Measurements from ENCODE around the gene MEIS1.

Gene MEIS1

GRCh38 chr2:66582104-66582986 lies 147.4 kb downstream of the MEIS1 start:
- H3K27ac ChIP-seq (ENCODE audit: low read length): no peak overlapping the region
- no peaks in the 10 kb centered on the region for H3K9me2 ChIP-seq (replicated peaks; ENCODE audit: insufficient read depth, low read length)
- H3K79me2 ChIP-seq (ENCODE audit: low read length): no peaks in the 10 kb centered on the region
- no peak overlapping the region for H2AFZ ChIP-seq (ENCODE audit: low read length)
- H3K4me3 ChIP-seq (ENCODE audit: low read length): no peak overlapping the region
- no peaks in the 10 kb centered on the region for H3F3A ChIP-seq (ENCODE audit: insufficient read depth, low read length)
- no peak overlapping the region for H3K9ac ChIP-seq (ENCODE audit: low read length)
- no peaks in the 10 kb centered on the region for H4K20me1 ChIP-seq (ENCODE audit: insufficient read depth, low read length)
- H3K4me1 ChIP-seq (ENCODE audit: low read length): no peaks in the 10 kb centered on the region
- H3K27me3 ChIP-seq (replicated peaks; ENCODE audit: insufficient read depth, low read length): no peaks in the 10 kb centered on the region
- H3K4me2 ChIP-seq (ENCODE audit: low read depth, low read length): no peak overlapping the region
- H3K36me3 ChIP-seq (replicated peaks; ENCODE audit: insufficient read depth, low read length): no peaks in the 10 kb centered on the region
- no peak for TF ChIP-seq EZH2phosphoT487 (IDR thresholded peaks at IDR 0.05; ENCODE audit: low read length)
- TF ChIP-seq, protein P1, sequence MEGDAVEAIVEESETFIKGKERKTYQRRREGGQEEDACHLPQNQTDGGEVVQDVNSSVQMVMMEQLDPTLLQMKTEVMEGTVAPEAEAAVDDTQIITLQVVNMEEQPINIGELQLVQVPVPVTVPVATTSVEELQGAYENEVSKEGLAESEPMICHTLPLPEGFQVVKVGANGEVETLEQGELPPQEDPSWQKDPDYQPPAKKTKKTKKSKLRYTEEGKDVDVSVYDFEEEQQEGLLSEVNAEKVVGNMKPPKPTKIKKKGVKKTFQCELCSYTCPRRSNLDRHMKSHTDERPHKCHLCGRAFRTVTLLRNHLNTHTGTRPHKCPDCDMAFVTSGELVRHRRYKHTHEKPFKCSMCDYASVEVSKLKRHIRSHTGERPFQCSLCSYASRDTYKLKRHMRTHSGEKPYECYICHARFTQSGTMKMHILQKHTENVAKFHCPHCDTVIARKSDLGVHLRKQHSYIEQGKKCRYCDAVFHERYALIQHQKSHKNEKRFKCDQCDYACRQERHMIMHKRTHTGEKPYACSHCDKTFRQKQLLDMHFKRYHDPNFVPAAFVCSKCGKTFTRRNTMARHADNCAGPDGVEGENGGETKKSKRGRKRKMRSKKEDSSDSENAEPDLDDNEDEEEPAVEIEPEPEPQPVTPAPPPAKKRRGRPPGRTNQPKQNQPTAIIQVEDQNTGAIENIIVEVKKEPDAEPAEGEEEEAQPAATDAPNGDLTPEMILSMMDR (IDR thresholded peaks at IDR 0.05; ENCODE audit: low read length): no peak
- no peak for TF ChIP-seq EZH2 (optimal IDR thresholded peaks at IDR 0.05; ENCODE audit: low read depth, low read length)
- no peaks in the 10 kb centered on the region for H3K9me3 ChIP-seq (replicated peaks; ENCODE audit: insufficient read depth, low read length)
- no peak for DNase-seq

DNA sequence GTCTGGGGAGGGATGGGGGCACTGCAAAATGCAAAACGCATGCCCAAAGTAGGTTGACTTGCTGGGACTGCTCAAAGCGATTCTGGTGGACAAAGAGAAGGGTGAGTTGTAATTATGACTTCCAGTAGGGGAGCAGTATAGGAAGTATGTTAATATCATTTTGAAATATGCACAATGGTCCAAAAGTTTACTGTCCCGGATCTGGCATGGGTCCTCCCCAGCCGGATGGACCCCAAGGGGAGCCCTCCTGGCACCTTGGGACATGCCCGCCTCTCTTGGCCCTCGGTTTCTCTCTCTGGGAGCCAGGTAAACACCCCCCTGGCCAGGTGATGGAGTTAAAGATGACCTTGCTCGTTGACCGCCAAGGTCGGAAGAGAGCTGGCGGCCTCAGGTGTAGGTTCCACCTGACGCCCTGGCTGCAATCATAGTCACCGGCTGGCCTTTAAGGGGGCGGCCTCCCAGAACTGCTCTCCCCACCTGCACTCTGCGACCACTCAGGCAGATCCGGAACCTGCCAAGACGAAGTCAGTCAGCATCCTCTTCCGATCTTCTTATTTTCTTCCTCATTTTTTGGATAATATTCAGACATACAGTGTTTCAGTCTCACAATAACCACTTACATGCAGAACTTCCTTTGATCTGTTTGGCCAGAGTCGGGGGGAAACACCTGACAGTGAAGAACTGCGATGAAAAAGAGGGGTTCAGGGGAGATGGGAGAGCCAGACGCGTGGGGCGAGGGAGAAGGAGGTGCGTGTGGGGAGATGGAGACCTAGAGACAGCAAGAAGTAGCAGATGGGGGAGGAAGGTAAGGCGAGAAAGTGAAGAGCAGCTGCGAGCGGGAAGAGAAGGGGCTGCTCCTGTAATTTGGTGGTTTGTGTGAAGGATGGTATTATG lies 148.3 kb downstream of the MEIS1 start:
- no peaks in the 10 kb centered on the region for H3K27me3 ChIP-seq (replicated peaks; ENCODE audit: insufficient read depth, low read length)
- no peak for DNase-seq
- no peaks in the 10 kb centered on the region for H4K20me1 ChIP-seq (ENCODE audit: insufficient read depth, low read length)
- no peaks in the 10 kb centered on the region for H3K79me2 ChIP-seq (ENCODE audit: low read length)
- no peaks in the 10 kb centered on the region for H3K9me3 ChIP-seq (replicated peaks; ENCODE audit: insufficient read depth, low read length)
- no peaks in the 10 kb centered on the region for H3F3A ChIP-seq (ENCODE audit: insufficient read depth, low read length)
- H3K4me1 ChIP-seq (ENCODE audit: low read length): no peaks in the 10 kb centered on the region
- no peak overlapping the region for H3K4me2 ChIP-seq (ENCODE audit: low read depth, low read length)
- H3K9me2 ChIP-seq (replicated peaks; ENCODE audit: insufficient read depth, low read length): no peaks in the 10 kb centered on the region
- no peak overlapping the region for H3K4me3 ChIP-seq (ENCODE audit: low read length)
- H3K9ac ChIP-seq (ENCODE audit: low read length): no peak overlapping the region
- TF ChIP-seq EZH2 (optimal IDR thresholded peaks at IDR 0.05; ENCODE audit: low read depth, low read length) (no peak), EZH2phosphoT487 (IDR thresholded peaks at IDR 0.05; ENCODE audit: low read length) (no peak)
- TF ChIP-seq, protein P1 (IDR thresholded peaks at IDR 0.05; ENCODE audit: low read length): no peak
- H3K27ac ChIP-seq (ENCODE audit: low read length): no peak overlapping the region
- no peaks in the 10 kb centered on the region for H3K36me3 ChIP-seq (replicated peaks; ENCODE audit: insufficient read depth, low read length)
- H2AFZ ChIP-seq (ENCODE audit: low read length): no peak overlapping the region

DNA sequence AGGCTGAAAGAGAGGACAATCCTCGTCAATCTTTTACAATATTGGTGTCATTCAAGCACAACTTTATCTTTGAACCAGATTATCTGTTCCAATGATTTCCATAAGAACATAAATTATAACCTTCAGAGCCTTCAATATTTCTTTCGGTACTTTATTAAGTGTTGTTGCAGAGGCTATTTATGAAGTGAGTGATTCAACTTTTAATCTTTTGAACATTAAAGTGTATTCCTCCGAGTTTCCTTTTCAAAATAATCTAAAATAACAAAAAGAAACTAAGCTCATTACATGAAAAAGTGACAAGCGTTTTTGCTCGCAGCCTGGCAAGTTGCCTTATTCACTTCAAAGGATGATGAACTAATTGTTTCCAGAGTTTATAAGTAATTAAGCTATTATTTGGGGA lies 149.0 kb downstream of the MEIS1 start:
- no peaks in the 10 kb centered on the region for H3K9me2 ChIP-seq (replicated peaks; ENCODE audit: insufficient read depth, low read length)

More for the DNA sequence above, 149.0 kb downstream of the MEIS1 start:
- H3K79me2 ChIP-seq (ENCODE audit: low read length): no peaks in the 10 kb centered on the region
- H4K20me1 ChIP-seq (ENCODE audit: insufficient read depth, low read length): no peaks in the 10 kb centered on the region
- H3K36me3 ChIP-seq (replicated peaks; ENCODE audit: insufficient read depth, low read length): no peaks in the 10 kb centered on the region
- DNase-seq: no peak
- no peaks in the 10 kb centered on the region for H3K27me3 ChIP-seq (replicated peaks; ENCODE audit: insufficient read depth, low read length)
- no peaks in the 10 kb centered on the region for H3F3A ChIP-seq (ENCODE audit: insufficient read depth, low read length)
- no peak overlapping the region for H2AFZ ChIP-seq (ENCODE audit: low read length)
- no peak overlapping the region for H3K4me2 ChIP-seq (ENCODE audit: low read depth, low read length)
- H3K4me3 ChIP-seq (ENCODE audit: low read length): no peak overlapping the region
- TF ChIP-seq, protein P1 (IDR thresholded peaks at IDR 0.05; ENCODE audit: low read length): no peak
- TF ChIP-seq EZH2phosphoT487 (IDR thresholded peaks at IDR 0.05; ENCODE audit: low read length) (no peak), EZH2 (optimal IDR thresholded peaks at IDR 0.05; ENCODE audit: low read depth, low read length) (no peak)
- H3K9ac ChIP-seq (ENCODE audit: low read length): no peak overlapping the region
- H3K27ac ChIP-seq (ENCODE audit: low read length): no peak overlapping the region
- H3K4me1 ChIP-seq (ENCODE audit: low read length): no peaks in the 10 kb centered on the region
- no peaks in the 10 kb centered on the region for H3K9me3 ChIP-seq (replicated peaks; ENCODE audit: insufficient read depth, low read length)
